ENCODE data around the gene ATP11C.

The ATP11C gene

GRCh38 chrX:139892512-139892911, 40.3 kb downstream of the ATP11C start:
- Histone ChIP-seq H3K36me3 (ENCODE audit: control insufficient read depth, insufficient read depth, low read length) (no peaks in the 10 kb centered on the region), H3K4me3 (ENCODE audit: low read depth, low read length) (no peak overlapping the region), H3K4me1 (ENCODE audit: control insufficient read depth, insufficient read depth, low read length) (peaks cover 12% of the 10 kb centered on the region), H3K27me3 (ENCODE audit: control insufficient read depth, insufficient read depth, low read length) (no peaks in the 10 kb centered on the region), H3K27ac (ENCODE audit: low read depth, low read length) (no peak overlapping the region), H3K9ac (ENCODE audit: low read length) (no peak overlapping the region), H3K9me3 (ENCODE audit: control insufficient read depth, insufficient read depth, low read depth, low read length) (peaks cover 3% of the 10 kb centered on the region; the same call in 1 of the 2 replicates)

GRCh38 chrX:139890991-139891700, 41.7 kb downstream of the ATP11C start:
- H3K4me3 ChIP-seq (ENCODE audit: low read depth, low read length) = no peak overlapping the region
- no peak overlapping the region for H3K27ac ChIP-seq (ENCODE audit: low read depth, low read length)
- H3K36me3 ChIP-seq (ENCODE audit: control insufficient read depth, insufficient read depth, low read length) = no peaks in the 10 kb centered on the region
- H3K27me3 ChIP-seq (ENCODE audit: control insufficient read depth, insufficient read depth, low read length) = no peaks in the 10 kb centered on the region
- no peak overlapping the region for H3K9ac ChIP-seq (ENCODE audit: low read length)
- H3K9me3 ChIP-seq (ENCODE audit: control insufficient read depth, insufficient read depth, low read depth, low read length) = peaks cover 3% of the 10 kb centered on the region; the same call in 1 of the 2 replicates
- peaks cover 12% of the 10 kb centered on the region for H3K4me1 ChIP-seq (ENCODE audit: control insufficient read depth, insufficient read depth, low read length)

GRCh38 chrX:139889760-139890159, 43.1 kb downstream of the ATP11C start:
- Histone ChIP-seq H3K4me3 (ENCODE audit: low read depth, low read length) (no peak overlapping the region), H3K9me3 (ENCODE audit: control insufficient read depth, insufficient read depth, low read depth, low read length) (peaks cover 3% of the 10 kb centered on the region; the same call in 1 of the 2 replicates), H3K4me1 (ENCODE audit: control insufficient read depth, insufficient read depth, low read length) (peaks cover 12% of the 10 kb centered on the region), H3K9ac (ENCODE audit: low read length) (no peak overlapping the region), H3K27me3 (ENCODE audit: control insufficient read depth, insufficient read depth, low read length) (no peaks in the 10 kb centered on the region), H3K36me3 (ENCODE audit: control insufficient read depth, insufficient read depth, low read length) (no peaks in the 10 kb centered on the region), H3K27ac (ENCODE audit: low read depth, low read length) (peak overlapping the region; percentile 25; the same call in 1 of the 2 replicates)

GRCh38 chrX:139883984-139884383, 48.9 kb downstream of the ATP11C start:
- H3K4me3 ChIP-seq (ENCODE audit: low read depth, low read length) = no peak overlapping the region
- H3K4me1 ChIP-seq (ENCODE audit: control insufficient read depth, insufficient read depth, low read length) = peaks cover 30% of the 10 kb centered on the region
- H3K9me3 ChIP-seq (ENCODE audit: control insufficient read depth, insufficient read depth, low read depth, low read length) = peaks cover 3% of the 10 kb centered on the region; the same call in 1 of the 2 replicates
- H3K27ac ChIP-seq (ENCODE audit: low read depth, low read length) = no peak overlapping the region
- no peaks in the 10 kb centered on the region for H3K36me3 ChIP-seq (ENCODE audit: control insufficient read depth, insufficient read depth, low read length)
- H3K9ac ChIP-seq (ENCODE audit: low read length) = no peak overlapping the region
- no peaks in the 10 kb centered on the region for H3K27me3 ChIP-seq (ENCODE audit: control insufficient read depth, insufficient read depth, low read length)

GRCh38 chrX:139882299-139882698, 50.6 kb downstream of the ATP11C start:
- Histone ChIP-seq H3K27me3 (ENCODE audit: control insufficient read depth, insufficient read depth, low read length) (no peaks in the 10 kb centered on the region), H3K9ac (ENCODE audit: low read length) (no peak overlapping the region), H3K4me1 (ENCODE audit: control insufficient read depth, insufficient read depth, low read length) (peaks cover 39% of the 10 kb centered on the region), H3K36me3 (ENCODE audit: control insufficient read depth, insufficient read depth, low read length) (no peaks in the 10 kb centered on the region), H3K4me3 (ENCODE audit: low read depth, low read length) (no peak overlapping the region), H3K9me3 (ENCODE audit: control insufficient read depth, insufficient read depth, low read depth, low read length) (no peaks in the 10 kb centered on the region), H3K27ac (ENCODE audit: low read depth, low read length) (no peak overlapping the region)

GRCh38 chrX:139881572-139881971, 51.3 kb downstream of the ATP11C start:
- H3K27ac ChIP-seq (ENCODE audit: low read depth, low read length) = no peak overlapping the region

GRCh38 chrX:139881130-139881529, 51.7 kb downstream of the ATP11C start:
- no peak overlapping the region for H3K27ac ChIP-seq (ENCODE audit: low read depth, low read length)

More at GRCh38 chrX:139881572-139881971, 51.3 kb downstream of the ATP11C start:
- Histone ChIP-seq H3K9ac (ENCODE audit: low read length) (no peak overlapping the region), H3K36me3 (ENCODE audit: control insufficient read depth, insufficient read depth, low read length) (no peaks in the 10 kb centered on the region), H3K9me3 (ENCODE audit: control insufficient read depth, insufficient read depth, low read depth, low read length) (no peaks in the 10 kb centered on the region), H3K4me3 (ENCODE audit: low read depth, low read length) (no peak overlapping the region), H3K27me3 (ENCODE audit: control insufficient read depth, insufficient read depth, low read length) (no peaks in the 10 kb centered on the region), H3K4me1 (ENCODE audit: control insufficient read depth, insufficient read depth, low read length) (peaks cover 39% of the 10 kb centered on the region)

GRCh38 chrX:139877710-139878414, 55.0 kb downstream of the ATP11C start:
- Histone ChIP-seq H3K9me3 (ENCODE audit: control insufficient read depth, insufficient read depth, low read depth, low read length) (no peaks in the 10 kb centered on the region), H3K4me1 (ENCODE audit: control insufficient read depth, insufficient read depth, low read length) (peaks cover 37% of the 10 kb centered on the region), H3K36me3 (ENCODE audit: control insufficient read depth, insufficient read depth, low read length) (no peaks in the 10 kb centered on the region), H3K27me3 (ENCODE audit: control insufficient read depth, insufficient read depth, low read length) (no peaks in the 10 kb centered on the region), H3K9ac (ENCODE audit: low read length) (no peak overlapping the region), H3K4me3 (ENCODE audit: low read depth, low read length) (no peak overlapping the region), H3K27ac (ENCODE audit: low read depth, low read length) (no peak overlapping the region)

More at GRCh38 chrX:139881130-139881529, 51.7 kb downstream of the ATP11C start:
- Histone ChIP-seq H3K4me3 (ENCODE audit: low read depth, low read length) (no peak overlapping the region), H3K27me3 (ENCODE audit: control insufficient read depth, insufficient read depth, low read length) (no peaks in the 10 kb centered on the region), H3K4me1 (ENCODE audit: control insufficient read depth, insufficient read depth, low read length) (peaks cover 39% of the 10 kb centered on the region), H3K9ac (ENCODE audit: low read length) (no peak overlapping the region), H3K9me3 (ENCODE audit: control insufficient read depth, insufficient read depth, low read depth, low read length) (no peaks in the 10 kb centered on the region), H3K36me3 (ENCODE audit: control insufficient read depth, insufficient read depth, low read length) (no peaks in the 10 kb centered on the region)

- no peak overlapping the region for H3K27ac ChIP-seq (ENCODE audit: low read depth, low read length)
- no peaks in the 10 kb centered on the region for H3K27me3 ChIP-seq (ENCODE audit: control insufficient read depth, insufficient read depth, low read length)
These were observed 57.0 kb downstream of the ATP11C start for GRCh38 chrX:139875841-139876240.

GRCh38 chrX:139869796-139870195, 63.1 kb downstream of the ATP11C start:
- Histone ChIP-seq H3K27me3 (ENCODE audit: control insufficient read depth, insufficient read depth, low read length) (no peaks in the 10 kb centered on the region), H3K27ac (ENCODE audit: low read depth, low read length) (no peak overlapping the region), H3K4me1 (ENCODE audit: control insufficient read depth, insufficient read depth, low read length) (no peaks in the 10 kb centered on the region), H3K9me3 (ENCODE audit: control insufficient read depth, insufficient read depth, low read depth, low read length) (no peaks in the 10 kb centered on the region), H3K9ac (ENCODE audit: low read length) (no peak overlapping the region), H3K36me3 (ENCODE audit: control insufficient read depth, insufficient read depth, low read length) (no peaks in the 10 kb centered on the region), H3K4me3 (ENCODE audit: low read depth, low read length) (no peak overlapping the region)

More at GRCh38 chrX:139875841-139876240, 57.0 kb downstream of the ATP11C start:
- Histone ChIP-seq H3K9me3 (ENCODE audit: control insufficient read depth, insufficient read depth, low read depth, low read length) (no peaks in the 10 kb centered on the region), H3K4me1 (ENCODE audit: control insufficient read depth, insufficient read depth, low read length) (peaks cover 16% of the 10 kb centered on the region), H3K9ac (ENCODE audit: low read length) (no peak overlapping the region), H3K36me3 (ENCODE audit: control insufficient read depth, insufficient read depth, low read length) (no peaks in the 10 kb centered on the region), H3K4me3 (ENCODE audit: low read depth, low read length) (no peak overlapping the region)

GRCh38 chrX:139864640-139865039, 68.2 kb downstream of the ATP11C start:
- H3K9ac ChIP-seq (ENCODE audit: low read length) = no peak overlapping the region
- no peaks in the 10 kb centered on the region for H3K9me3 ChIP-seq (ENCODE audit: control insufficient read depth, insufficient read depth, low read depth, low read length)
- peaks cover 7% of the 10 kb centered on the region; the same call in 1 of the 2 replicates for H3K4me1 ChIP-seq (ENCODE audit: control insufficient read depth, insufficient read depth, low read length)
- H3K27ac ChIP-seq (ENCODE audit: low read depth, low read length) = no peak overlapping the region
- no peak overlapping the region for H3K4me3 ChIP-seq (ENCODE audit: low read depth, low read length)
- no peaks in the 10 kb centered on the region for H3K36me3 ChIP-seq (ENCODE audit: control insufficient read depth, insufficient read depth, low read length)
- no peaks in the 10 kb centered on the region for H3K27me3 ChIP-seq (ENCODE audit: control insufficient read depth, insufficient read depth, low read length)

All from HUES6 (cell line).